Fibroblast of skin of left quadriceps (primary cell): Measurements from ENCODE around the gene CDKN1C.

Experiments
- DNase-seq, 2 experiments: peaks; one replicate each; pipeline ENCODE4 v3.0.0-alpha.2; 2013; ENCODE audit warnings: low read depth in 2 of 2

Gene CDKN1C

GRCh38 chr11:2890466-2891294, 5.1 kb upstream of the CDKN1C start:
- DNase-seq = no peak

- DNase-seq = no peak
These were observed 4.0 kb upstream of the CDKN1C start for GRCh38 chr11:2889362-2890273.

GRCh38 chr11:2888266-2888968, 2.8 kb upstream of the CDKN1C start:
- DNase-seq = peak; percentile 64 to 65

GRCh38 chr11:2887515-2888195, 2.1 kb upstream of the CDKN1C start:
- no peak for DNase-seq

GRCh38 chr11:2886936-2887335, 1.4 kb upstream of the CDKN1C start:
- DNase-seq = no peak

GRCh38 chr11:2886191-2886894, 768 bp upstream of the CDKN1C start:
- DNase-seq = peak in 1 of 2 experiments; percentile 17

- no peak for DNase-seq
These were observed 428 bp downstream of the CDKN1C start for GRCh38 chr11:2885017-2885677.

GRCh38 chr11:2883979-2884815, 1.4 kb downstream of the CDKN1C start:
- no peak for DNase-seq

GRCh38 chr11:2883640-2883978, 2.0 kb downstream of the CDKN1C start:
- DNase-seq = no peak

- no peak for DNase-seq
These were observed 3.0 kb downstream of the CDKN1C start for GRCh38 chr11:2882396-2883110.

GRCh38 chr11:2881981-2882375, 3.6 kb downstream of the CDKN1C start:
- DNase-seq = no peak

GRCh38 chr11:2881076-2881980, 4.2 kb downstream of the CDKN1C start:
- no peak for DNase-seq

- no peak for DNase-seq
These were observed 4.9 kb downstream of the CDKN1C start for GRCh38 chr11:2880646-2881045.

GRCh38 chr11:2878782-2879181, 6.8 kb downstream of the CDKN1C start:
- no peak for DNase-seq

- DNase-seq = no peak
These were observed 8.1 kb downstream of the CDKN1C start for GRCh38 chr11:2877474-2877873.

- DNase-seq = no peak
These were observed 10.6 kb downstream of the CDKN1C start for GRCh38 chr11:2874963-2875362.

GRCh38 chr11:2870969-2871680, 14.4 kb downstream of the CDKN1C start:
- DNase-seq = no peak
